Activated naive CD4-positive, alpha-beta T cell treated with anti-CD3 and anti-CD28 coated beads, Interleukin-2, amount 50 U/mL, for 72 hours (primary cell): Measurements from ENCODE around the gene GON4L. TPM values are rescaled to one million over a fixed set of nuclear protein-coding genes. Genes with fewer than 3 reads are reported as not detected.
"Not testable (repeated sequence)": the region's sequence is repeated elsewhere in the genome, so short reads cannot be mapped to it uniquely, and the experiment has no call there.

Source experiments
- ATAC-seq, 2 donors: fragments of 150-1000 bp; cut with Tn5 transposase; 2 replicates each; pipeline ENCODE4 v1.10.0; 2021; ENCODE audit warnings: mild to moderate bottlenecking in 2 of 2, moderate library complexity in 2 of 2
- DNase-seq, 2 donors: peaks; one replicate each; pipeline ENCODE4 v3.0.0; 2021 to 2022; ENCODE audit warnings: low spot score in 2 of 2
- H3K27ac Mint-ChIP-seq, 2 donors: one replicate each; pipeline ENCODE4 v1.8.0; 2022; ENCODE audit warnings: mild to moderate bottlenecking in 2 of 2, mixed read lengths in 2 of 2
- H3K36me3 Mint-ChIP-seq, 2 donors: one replicate each; pipeline ENCODE4 v1.8.0; 2022; ENCODE audit warnings: mixed read lengths in 2 of 2
- H3K9me3 Mint-ChIP-seq, 2 donors: one replicate each; pipeline ENCODE4 v1.8.0; 2022; ENCODE audit warnings: mixed read lengths in 2 of 2
- total RNA-seq, 2 donors: library from RNA; stranded (reverse); gene quantifications; one replicate each; pipeline ENCODE4 v1.2.3, GENCODE V29; 2022

GON4L gene, protein sequence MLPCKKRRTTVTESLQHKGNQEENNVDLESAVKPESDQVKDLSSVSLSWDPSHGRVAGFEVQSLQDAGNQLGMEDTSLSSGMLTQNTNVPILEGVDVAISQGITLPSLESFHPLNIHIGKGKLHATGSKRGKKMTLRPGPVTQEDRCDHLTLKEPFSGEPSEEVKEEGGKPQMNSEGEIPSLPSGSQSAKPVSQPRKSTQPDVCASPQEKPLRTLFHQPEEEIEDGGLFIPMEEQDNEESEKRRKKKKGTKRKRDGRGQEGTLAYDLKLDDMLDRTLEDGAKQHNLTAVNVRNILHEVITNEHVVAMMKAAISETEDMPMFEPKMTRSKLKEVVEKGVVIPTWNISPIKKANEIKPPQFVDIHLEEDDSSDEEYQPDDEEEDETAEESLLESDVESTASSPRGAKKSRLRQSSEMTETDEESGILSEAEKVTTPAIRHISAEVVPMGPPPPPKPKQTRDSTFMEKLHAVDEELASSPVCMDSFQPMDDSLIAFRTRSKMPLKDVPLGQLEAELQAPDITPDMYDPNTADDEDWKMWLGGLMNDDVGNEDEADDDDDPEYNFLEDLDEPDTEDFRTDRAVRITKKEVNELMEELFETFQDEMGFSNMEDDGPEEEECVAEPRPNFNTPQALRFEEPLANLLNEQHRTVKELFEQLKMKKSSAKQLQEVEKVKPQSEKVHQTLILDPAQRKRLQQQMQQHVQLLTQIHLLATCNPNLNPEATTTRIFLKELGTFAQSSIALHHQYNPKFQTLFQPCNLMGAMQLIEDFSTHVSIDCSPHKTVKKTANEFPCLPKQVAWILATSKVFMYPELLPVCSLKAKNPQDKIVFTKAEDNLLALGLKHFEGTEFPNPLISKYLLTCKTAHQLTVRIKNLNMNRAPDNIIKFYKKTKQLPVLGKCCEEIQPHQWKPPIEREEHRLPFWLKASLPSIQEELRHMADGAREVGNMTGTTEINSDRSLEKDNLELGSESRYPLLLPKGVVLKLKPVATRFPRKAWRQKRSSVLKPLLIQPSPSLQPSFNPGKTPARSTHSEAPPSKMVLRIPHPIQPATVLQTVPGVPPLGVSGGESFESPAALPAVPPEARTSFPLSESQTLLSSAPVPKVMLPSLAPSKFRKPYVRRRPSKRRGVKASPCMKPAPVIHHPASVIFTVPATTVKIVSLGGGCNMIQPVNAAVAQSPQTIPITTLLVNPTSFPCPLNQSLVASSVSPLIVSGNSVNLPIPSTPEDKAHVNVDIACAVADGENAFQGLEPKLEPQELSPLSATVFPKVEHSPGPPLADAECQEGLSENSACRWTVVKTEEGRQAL (N-terminal part only)
- total RNA-seq, result 10 to 100 TPM; 63.7 to 80.4 TPM

DNA sequence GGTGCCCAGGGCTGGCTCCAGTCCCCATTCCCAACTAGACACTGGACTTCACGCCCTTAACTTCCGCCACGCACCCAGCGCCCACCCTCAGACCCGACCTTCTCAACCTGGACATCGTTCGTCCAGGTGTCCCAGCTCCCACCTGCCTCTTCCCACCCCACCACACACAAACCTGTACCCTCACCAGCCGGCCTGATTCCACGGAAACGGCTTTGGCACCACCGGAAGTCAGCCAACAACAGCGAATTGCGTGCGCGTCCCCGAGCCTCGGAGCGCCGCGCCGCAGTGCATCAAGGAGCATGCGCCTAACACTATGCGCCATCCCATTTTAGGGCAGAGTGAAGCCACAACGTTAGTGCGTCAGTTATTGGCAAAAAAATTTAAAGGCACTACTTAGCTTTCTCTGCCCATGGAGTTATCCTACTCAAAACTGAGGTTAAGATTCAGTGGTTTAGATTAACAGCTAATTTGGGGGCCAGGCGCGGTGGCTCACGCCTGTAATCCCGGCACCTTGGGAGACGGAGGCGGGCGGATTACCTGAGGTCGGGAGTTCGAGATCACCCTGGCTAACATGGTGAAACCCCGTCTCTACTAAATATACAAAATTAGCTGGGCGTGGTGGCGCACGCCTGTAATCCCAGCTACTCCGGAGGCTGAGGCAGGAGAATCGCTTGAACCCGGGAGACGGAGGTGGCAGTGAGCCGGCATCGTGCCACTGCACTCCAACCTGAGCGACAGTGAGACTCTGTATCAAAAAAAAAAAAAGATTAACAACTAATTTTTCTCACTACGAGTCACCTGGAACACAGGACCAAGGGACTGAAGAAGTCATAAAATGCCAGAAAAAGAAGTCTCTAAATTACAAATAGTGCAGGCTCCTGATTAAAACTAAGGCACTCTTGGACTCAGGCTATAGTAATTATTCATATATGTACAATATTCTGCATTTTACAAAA is at the start of gene GON4L:
TSS of gene GON4L (minus strand) at position 240 of the 956 bp plus-strand sequence. CDS start 3,434 bp downstream, outside the sequence.
- peak; percentile 70 to 75 for ATAC-seq
- Mint-ChIP-seq H3K27ac (peak within 1 kb of the TSS; percentile 92 to 99), H3K9me3 (no peaks in the 10 kb centered on the region), H3K36me3 (peaks cover 15 to 26% of the 10 kb centered on the region in 2 donors)
- DNase-seq, result peak; percentile 84 to 91

DNA sequence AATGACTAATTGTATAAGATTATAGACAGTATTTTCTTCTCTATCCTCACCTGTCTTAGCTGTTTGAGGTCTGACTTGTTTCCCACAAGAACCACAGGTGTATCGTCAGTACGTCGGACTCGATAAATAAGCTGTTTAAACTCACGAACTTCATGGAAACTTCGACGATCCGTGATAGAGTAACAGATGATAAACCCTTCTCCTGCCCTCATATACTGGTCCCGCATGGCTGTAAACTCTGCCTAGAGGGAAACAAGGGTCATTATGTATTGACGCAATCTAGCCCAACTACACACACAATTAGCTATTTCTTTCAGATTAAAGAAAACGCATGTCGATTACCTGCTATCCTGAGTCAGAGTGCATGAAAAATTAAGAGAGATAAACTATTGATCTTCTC is 47.2 kb upstream of the GON4L start:
- peak overlapping the region in 1 of 2 donors; percentile 6 for H3K27ac Mint-ChIP-seq
- H3K9me3 Mint-ChIP-seq, result no peaks in the 10 kb centered on the region
- H3K36me3 Mint-ChIP-seq, result peaks cover 7 to 10% of the 10 kb centered on the region in 2 donors
- ATAC-seq, result no peak
- no peak for DNase-seq

DNA sequence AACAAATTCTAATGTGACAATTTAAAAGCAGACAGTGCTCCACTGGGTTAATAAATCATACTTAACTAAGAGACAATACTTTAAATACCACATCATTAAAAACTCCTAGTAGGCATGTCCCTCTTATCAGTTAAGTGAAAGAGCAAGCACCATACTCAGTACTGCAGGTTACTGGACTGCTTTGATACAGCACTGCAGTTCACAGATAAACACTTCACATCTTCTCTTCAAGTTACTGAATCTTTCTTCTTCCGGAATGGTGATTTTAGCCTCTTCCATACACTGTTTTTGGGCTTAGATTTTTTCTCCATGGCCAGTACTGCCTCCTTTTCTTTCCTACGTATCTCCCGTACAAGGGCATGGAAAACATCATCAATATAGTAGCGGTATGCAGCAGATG is 43.1 kb upstream of the GON4L start:
- no peak for DNase-seq
- peaks cover 10 to 16% of the 10 kb centered on the region in 2 donors for H3K36me3 Mint-ChIP-seq
- no peaks in the 10 kb centered on the region for H3K9me3 Mint-ChIP-seq
- H3K27ac Mint-ChIP-seq, result no peak overlapping the region
- no peak for ATAC-seq

DNA sequence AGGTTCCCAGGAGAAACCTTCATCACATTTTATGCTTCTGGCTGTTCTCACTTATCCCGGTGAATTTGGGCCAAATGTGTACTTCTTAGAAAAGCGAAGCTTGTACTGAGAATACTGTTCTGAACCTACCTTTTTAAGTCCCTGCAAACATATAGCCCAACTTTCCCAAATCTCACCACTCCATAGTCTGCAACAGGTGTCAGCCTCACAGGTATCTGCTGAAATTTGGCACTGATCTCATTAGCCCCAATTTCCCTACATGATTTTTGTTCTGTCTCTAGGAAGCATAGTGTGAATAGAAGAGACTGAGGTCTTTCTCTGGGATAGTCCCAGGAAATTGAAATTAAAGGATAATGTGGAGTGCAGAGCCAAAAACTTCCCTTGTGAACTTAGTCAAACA is 42.7 kb upstream of the GON4L start:
- no peak for DNase-seq
- Mint-ChIP-seq H3K27ac (no peak overlapping the region), H3K9me3 (no peaks in the 10 kb centered on the region), H3K36me3 (peaks cover 9 to 15% of the 10 kb centered on the region in 2 donors)
- no peak for ATAC-seq

DNA sequence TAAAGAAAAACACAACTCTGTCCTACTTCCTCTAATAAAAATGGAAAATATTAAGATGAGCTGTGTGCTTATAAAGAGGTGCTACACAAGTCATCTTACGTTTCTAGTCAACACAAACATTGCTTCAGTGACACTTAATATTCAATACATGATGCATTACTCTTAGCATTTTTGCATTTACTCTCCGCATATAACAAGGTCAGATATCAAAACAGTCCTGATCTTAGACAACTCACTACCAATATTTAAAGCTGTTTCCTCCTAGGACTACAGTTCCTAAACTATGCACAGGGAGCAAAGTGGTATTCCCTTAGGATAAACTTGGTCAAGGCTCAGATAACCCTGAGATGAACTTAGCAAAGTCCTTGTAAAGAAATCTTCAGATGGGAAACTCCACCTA is 41.9 kb upstream of the GON4L start:
- DNase-seq (no peak), ATAC-seq (no peak)
- Mint-ChIP-seq H3K9me3 (no peaks in the 10 kb centered on the region), H3K27ac (no peak overlapping the region), H3K36me3 (peaks cover 5 to 9% of the 10 kb centered on the region in 2 donors)

DNA sequence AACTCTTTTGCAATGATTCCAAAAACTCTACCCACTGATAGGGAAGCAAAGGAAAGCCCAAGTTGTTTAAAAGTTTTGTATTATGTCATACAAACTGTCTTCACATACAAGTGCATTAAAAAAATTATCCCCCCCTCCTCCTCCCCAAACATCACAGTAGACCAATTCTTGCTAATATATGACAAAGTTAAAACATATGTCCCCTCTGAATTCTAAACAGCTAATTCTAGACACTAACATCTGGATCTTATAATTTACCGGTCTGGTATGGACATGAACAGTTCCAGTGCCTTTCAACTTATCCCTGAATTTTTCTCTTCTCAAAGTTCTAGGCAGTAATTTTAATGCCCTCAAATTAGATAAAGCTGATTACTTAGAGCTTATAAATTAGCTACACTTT is 40.7 kb upstream of the GON4L start:
- DNase-seq, result no peak
- H3K27ac Mint-ChIP-seq, result no peak overlapping the region
- H3K9me3 Mint-ChIP-seq, result no peaks in the 10 kb centered on the region
- ATAC-seq, result no peak
- H3K36me3 Mint-ChIP-seq, result peaks cover 5 to 9% of the 10 kb centered on the region in 2 donors

DNA sequence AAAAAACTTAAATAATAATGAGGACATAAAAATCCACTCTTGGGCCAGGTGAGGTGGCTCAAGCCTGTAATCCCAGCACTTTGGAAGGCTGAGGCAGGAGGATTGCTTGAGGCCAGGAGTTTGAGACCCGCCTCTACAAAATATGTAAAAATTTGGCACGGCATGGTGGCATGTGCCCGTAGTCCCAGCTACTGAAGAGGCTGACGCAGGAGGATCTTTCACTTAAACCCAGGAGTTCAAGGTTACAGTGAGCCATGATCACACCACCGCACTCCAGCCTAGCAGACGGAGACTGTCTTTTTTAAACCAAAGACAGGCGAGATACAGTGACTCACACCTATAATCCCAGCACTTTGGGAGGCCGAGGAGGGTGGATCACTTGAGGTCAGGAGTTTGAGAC is 39.5 kb upstream of the GON4L start:
- H3K27ac Mint-ChIP-seq, result peak overlapping the region in 1 of 2 donors; percentile 22
- ATAC-seq, DNase-seq, H3K36me3 Mint-ChIP-seq, H3K9me3 Mint-ChIP-seq: not testable (repeated sequence)

DNA sequence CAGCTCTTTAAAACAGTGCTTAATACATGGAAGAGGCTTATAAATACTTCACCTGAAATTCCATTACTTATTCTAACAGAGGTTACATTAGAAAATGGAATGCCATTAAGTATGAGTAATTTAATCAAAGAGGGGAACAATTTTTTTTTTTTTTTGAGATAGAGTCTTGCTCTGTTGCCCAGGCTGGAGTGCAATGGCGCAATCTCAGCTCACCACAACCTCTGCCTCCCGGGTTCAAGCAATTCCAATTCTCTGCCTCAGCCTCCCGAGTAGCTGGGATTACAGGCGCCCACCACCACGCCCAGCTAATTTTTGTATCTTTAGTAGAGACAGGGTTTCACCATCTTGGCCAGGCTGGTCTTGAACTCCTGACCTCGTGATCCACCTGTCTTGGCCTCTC is 38.6 kb upstream of the GON4L start:
- not testable (repeated sequence) for ATAC-seq, H3K27ac Mint-ChIP-seq, H3K9me3 Mint-ChIP-seq, DNase-seq, H3K36me3 Mint-ChIP-seq

DNA sequence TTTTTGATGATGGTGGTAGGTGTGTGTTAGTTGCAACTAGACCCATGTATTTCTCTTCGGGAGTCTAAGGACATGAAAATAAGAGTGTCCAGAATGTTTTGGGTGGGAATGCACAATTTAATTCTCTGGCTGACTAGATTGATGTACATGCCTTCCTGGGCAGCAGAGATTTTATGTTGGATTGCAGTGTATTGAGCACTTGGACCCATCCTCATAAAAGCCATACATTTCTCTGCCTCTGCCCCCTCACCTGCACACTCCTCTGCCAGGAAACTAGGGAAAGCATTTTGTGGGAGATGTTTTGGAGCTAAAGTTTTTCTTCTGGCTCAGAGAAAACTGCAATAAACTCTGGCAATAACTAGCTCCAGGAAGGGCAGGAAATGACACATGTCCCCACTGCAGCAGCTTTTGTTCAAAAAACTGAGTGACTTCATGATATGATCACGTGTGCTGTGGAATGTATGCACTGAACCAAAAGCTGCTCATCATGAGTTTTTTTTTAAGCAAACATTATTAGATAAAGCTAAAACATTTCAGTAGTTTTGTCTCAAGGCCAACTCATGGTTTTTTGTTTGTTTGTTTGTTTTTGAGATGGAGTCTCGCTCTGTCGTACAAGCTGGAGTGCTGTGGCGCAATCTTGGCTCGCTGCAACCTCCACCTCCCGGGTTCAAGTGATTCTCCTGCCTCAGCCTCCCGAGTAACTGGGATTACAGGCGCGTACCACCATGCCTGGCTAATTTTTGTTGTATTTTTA is 36.6 kb upstream of the GON4L start:
- Mint-ChIP-seq H3K9me3 (no peaks in the 10 kb centered on the region), H3K27ac (peak overlapping the region; percentile 7 to 58), H3K36me3 (peaks cover 0 to 9% of the 10 kb centered on the region in 2 donors)
- DNase-seq (peak in 1 of 2 donors; percentile 12), ATAC-seq (peak; percentile 80 to 93)

DNA sequence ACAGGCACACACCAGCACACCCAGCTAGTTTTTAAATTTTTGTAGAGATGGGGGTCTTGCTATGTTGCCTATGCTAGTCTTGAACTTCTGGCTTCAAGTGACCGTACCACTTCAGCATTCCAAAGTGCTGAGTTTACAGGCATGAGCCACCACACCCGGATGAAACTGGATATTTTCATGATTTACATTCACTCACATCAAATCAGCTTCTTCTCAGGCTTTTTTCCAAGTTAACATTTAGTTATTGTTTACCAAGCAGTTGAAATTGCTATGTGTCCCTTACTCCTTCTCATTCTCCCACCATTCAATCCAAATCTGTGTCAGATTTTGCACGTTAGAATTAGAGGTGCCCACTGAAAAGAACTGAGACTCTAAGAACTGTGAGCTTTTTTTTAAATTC is 35.8 kb upstream of the GON4L start:
- no peak for DNase-seq
- Mint-ChIP-seq H3K9me3 (no peaks in the 10 kb centered on the region), H3K36me3 (peaks cover 0 to 6% of the 10 kb centered on the region in 2 donors), H3K27ac (peak overlapping the region in 1 of 2 donors; percentile 58)
- no peak for ATAC-seq

DNA sequence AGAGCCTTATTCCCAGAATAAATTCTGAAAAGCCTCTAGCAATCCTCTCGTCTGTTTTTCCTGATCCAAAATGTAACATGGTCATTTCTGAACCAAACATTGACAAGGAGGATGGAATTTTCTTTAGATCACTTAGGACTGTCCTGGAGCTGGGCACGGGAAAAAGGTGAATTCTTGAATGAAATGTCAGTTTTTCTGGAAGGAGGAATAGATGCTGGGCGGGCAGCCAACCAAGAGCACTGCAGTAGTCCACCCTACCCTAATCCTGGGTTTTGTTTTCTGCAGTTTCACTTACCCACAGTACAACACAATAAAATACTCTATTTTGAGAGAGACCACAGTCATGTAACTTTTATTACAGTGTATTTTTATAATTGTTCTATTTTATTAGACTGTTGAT is 33.2 kb upstream of the GON4L start:
- H3K36me3 Mint-ChIP-seq, result no peaks in the 10 kb centered on the region
- no peak overlapping the region for H3K27ac Mint-ChIP-seq
- no peaks in the 10 kb centered on the region for H3K9me3 Mint-ChIP-seq
- no peak for DNase-seq
- no peak for ATAC-seq

DNA sequence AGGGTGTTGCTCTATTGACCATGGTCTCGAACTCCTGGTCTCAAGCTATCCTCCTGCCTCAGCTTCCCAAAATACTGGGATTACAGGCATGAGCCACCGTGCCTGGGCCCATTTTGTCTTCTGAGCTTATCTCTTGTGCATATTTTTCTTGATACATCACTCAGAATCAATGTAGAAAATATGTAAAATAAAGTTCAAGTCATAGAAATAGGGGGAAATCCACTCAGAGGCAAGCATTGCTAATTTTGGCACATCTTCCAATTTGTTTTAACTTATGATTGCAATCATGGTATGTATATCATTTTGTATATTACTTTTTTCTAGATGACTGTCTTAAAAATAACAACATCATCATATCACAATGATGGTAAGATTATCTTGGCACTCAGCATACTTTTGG is 32.6 kb upstream of the GON4L start:
- no peaks in the 10 kb centered on the region for H3K36me3 Mint-ChIP-seq
- ATAC-seq (no peak), DNase-seq (no peak)
- no peak overlapping the region for H3K27ac Mint-ChIP-seq
- no peaks in the 10 kb centered on the region for H3K9me3 Mint-ChIP-seq

DNA sequence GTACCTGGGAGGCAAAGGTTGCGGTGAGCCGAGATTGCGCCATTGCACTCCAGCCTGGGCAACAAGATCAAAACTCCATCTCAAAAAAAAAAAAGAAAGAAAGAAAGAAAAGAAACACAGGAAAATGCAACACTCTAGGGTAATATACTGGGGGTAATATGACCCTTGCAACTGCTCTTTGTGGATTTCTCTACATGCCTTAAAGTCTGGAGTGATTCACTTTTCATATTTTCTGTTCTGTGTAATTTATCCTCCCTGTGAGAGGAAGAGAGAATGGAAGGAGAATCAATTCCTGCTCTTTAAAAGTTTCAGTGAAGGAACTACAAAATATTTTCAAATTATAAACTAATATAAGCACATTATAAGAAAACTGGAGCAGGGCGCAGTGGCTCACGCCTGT is 31.5 kb upstream of the GON4L start:
- no peaks in the 10 kb centered on the region for H3K36me3 Mint-ChIP-seq
- no peak for DNase-seq
- ATAC-seq, result no peak
- no peak overlapping the region for H3K27ac Mint-ChIP-seq
- no peaks in the 10 kb centered on the region for H3K9me3 Mint-ChIP-seq

DNA sequence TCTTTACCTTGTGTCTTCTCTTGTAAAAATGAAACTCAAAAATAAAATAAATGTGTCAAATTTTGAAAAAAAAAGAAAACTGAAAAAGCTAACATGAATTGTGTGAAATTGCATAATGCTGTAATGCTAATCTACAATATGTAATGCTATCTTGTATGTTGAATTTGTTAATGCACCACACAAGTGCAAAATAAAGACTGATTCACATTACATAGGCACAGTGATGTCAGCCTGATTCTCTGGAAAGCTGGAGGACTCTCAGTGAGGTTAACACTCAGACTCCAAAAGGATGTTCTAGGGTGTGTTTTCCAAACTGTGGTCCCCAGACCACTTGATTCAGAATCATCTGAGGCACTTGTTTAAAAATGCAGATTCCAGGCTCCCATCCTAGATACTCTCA is 28.0 kb upstream of the GON4L start:
- no peaks in the 10 kb centered on the region for H3K9me3 Mint-ChIP-seq
- ATAC-seq (no peak), DNase-seq (no peak)
- H3K36me3 Mint-ChIP-seq, result peaks cover 0 to 6% of the 10 kb centered on the region in 2 donors
- no peak overlapping the region for H3K27ac Mint-ChIP-seq
